T47D (cell line): ENCODE measurements around the gene CD83.
"Not testable (repeated sequence)": the region's sequence is repeated elsewhere in the genome, so short reads cannot be mapped to it uniquely, and the experiment has no call there.

ENCODE experiments used
- DNase-seq, 2 experiments: peaks; one replicate each; pipeline versions ENCODE4 v3.0.0 to v3.0.0-alpha.2; 2011 to 2012; ENCODE audit warnings: low read depth in 1 of 2, low spot score in 1 of 2
- JUND ChIP-seq: IDR thresholded peaks from 2 replicates; pipeline ENCODE4 v1.6.1; 2012; ENCODE audit warnings: low read depth
- in situ Hi-C: cut with HindIII; loops from 2 replicates; pipeline ENCODE4 v1.10.0; 2016; ENCODE audit warnings: low sequenced_read_pairs, low pct_unique_long_range_greater_than_20kb

The CD83 gene, protein sequence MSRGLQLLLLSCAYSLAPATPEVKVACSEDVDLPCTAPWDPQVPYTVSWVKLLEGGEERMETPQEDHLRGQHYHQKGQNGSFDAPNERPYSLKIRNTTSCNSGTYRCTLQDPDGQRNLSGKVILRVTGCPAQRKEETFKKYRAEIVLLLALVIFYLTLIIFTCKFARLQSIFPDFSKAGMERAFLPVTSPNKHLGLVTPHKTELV

DNA sequence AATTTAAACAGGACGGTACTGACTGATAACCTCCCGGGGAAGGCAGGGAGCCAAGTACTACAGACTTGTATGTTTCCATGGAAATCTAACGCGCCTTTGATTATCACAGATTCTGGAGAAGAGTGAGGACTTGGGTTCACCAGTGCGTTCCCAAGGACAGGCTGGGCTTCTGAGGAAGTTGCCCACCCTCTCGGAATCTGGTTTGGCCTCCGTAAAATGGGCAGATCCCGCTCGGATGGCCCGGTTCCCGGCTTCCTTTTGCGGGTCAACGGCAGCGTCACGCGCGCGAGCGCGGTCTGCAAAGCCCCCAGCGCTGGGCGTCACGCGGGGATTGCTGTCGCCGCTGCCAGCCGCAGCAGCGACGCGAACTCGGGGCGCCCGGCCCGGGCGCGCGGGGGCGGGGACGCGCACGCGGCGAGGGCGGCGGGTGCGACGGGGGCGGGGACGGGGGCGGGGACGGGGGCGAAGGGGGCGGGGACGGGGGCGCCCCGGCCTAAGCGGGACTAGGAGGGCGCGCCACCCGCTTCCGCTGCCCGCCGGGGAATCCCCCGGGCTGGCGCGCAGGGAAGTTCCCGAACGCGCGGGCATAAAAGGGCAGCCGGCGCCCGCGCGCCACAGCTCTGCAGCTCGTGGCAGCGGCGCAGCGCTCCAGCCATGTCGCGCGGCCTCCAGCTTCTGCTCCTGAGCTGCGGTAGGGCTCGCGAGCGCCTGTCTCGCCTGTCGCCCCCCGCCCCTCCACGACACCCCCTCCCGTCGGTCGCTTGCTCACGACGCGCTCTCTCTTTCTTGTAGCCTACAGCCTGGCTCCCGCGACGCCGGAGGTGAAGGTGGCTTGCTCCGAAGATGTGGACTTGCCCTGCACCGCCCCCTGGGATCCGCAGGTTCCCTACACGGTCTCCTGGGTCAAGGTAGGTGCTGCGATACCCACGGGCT is at the start of gene CD83:
CD83 (plus strand) TSS at position 615 of the 933 bp plus-strand sequence; CDS start at position 655, 40 bp downstream.
- DNase-seq: peak; percentile 63 to 79
- TF ChIP-seq JUND: no peak
- in situ Hi-C loops: no loop called here

DNA sequence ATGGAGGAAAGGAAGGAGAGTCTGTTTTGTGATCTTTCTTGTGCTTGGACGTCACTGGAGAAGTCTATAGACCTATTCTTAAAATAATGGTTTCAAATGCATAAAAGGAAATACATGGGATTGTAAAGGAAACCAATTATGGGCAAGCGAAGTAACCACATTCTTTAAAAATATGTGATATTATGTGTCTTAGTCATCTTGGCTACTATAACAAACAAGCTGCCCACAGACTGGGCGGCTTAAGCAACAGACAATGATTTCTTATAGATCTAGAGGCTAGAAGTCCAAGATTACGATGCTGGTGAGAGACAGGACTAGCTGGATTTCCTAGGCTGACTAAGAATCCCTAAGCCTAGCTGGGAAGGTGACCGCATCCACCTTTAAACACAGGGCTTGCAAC is 49.4 kb upstream of the CD83 start:
- in situ Hi-C loops: no loop called here
- no peak for DNase-seq
- TF ChIP-seq JUND: no peak

DNA sequence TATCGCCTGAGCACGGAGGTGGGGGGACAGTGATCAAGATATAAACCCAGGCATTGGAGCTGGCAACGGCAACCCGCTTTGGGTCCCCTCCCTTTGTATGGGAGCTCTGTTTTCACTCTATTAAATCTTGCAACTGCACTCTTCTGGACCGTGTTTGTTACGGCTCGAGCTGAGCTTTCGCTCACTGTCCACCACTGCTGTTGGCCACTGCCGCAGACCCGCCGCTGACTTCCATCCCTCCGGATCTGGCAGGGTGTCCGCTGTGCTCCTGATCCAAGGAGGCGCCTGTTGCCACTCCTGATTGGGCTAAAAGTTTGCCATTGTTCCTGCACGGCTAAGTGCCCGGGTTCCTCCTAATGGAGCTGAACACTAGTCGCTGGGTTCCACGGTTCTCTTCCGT is 48.9 kb upstream of the CD83 start:
- in situ Hi-C loops: no loop called here
- DNase-seq: no peak
- no peak for TF ChIP-seq JUND

DNA sequence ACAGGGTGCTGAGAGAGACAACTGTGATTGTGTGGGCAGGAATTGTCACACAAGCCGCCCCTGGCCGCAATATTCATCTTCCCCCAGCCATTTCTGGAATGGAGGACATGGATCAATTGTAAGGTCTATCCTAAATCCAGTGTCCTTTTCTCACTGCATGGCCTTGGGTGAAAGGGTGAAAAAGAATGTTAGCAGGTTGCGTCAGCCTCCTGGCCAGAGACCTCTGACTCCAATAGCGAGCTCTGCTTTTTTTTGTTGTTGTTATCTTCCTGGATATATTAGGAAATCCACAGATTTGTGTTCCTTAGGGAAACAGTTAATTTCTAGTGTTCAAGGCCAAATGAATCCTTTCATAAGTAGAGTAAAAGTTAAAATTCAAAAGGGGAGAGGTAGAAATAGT is 47.1 kb upstream of the CD83 start:
- TF ChIP-seq JUND: no peak
- no peak for DNase-seq
- in situ Hi-C loops: no loop called here

DNA sequence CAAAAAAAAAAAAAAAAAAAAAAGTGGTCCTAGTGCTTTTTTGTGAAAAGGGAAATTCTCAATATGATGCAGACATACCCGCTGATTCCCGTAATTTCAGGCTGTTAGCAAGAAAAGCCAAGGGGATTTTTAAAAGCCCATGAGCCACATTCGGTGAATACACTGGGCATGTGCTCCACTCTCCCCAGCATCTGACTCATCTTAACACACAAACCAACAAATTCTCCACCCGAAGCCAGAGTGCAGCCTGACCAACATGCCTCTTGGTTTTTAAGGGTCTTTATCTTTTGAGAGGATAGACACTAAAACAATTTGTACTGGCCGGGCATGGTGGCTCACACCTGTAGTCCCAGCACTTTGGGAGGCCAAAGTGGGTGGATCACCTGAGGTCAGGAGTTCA is 45.5 kb upstream of the CD83 start:
- DNase-seq: no peak
- in situ Hi-C loops: no loop called here
- TF ChIP-seq JUND: no peak

DNA sequence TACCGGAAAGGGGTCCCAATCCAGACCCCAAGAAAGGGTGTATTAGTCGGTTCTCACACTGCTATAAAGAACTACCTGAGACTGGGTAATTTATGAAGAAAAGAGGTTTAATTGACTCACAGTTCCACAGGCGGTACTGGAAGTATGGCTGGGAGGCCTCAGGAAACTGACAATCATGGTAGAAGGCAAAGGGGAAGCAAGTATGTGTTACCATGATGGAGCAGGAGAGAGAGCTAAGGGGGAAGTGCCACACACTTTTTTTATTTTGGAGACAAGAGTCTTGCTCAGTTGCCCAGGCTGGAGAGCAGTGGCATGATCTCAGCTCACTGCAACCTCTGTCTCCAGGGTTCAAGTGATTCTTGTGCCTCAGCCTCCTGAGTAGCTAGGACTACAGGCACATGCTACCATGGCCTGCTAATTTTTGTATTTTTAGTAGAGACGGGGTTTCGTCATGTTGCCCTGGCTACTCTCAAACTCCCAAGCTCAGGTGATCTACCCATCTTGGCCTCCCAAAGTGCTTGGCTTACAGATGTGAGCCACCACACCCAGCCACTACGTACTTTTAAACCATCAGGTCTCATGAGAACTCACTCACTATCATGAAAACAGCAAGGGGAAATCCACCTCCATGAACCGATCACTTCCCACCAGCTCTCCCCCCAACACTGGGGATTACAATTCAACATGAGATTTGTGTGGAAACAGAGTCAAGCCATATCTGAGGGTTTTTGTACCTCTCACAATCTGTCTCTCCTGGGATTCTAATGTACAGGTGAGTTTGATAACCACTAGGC is 43.8 kb upstream of the CD83 start:
- in situ Hi-C loops, DNase-seq: not testable (repeated sequence)

DNA sequence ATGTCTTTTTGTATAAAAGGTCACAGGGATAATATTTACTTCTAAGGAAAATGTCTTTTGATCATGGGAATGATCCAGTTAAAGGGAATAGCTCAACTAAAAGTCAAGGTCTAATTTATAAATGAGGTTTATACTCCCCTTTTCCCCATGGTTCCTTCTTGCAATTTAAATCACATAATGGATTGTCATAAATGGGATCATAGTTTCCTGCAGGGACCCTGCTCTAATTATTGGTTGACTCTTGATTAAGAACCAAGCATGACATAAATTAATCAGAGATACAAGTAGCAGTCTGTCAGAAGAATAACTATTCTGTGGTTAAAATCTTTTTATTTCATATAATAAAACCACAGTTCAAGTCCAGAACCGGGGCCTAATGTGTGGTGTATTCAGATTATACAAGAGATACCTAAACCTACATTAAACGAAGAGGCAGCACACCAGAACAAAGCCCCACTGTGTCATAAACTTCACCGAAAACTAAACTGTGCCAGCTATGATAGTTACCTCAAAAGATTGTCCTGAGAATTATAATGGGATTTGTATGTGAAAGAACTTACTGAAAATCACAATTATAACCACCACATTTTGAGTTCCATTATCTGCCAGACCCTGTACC is 43.0 kb upstream of the CD83 start:
- no peak for DNase-seq
- in situ Hi-C loops: no loop called here
- no peak for TF ChIP-seq JUND

DNA sequence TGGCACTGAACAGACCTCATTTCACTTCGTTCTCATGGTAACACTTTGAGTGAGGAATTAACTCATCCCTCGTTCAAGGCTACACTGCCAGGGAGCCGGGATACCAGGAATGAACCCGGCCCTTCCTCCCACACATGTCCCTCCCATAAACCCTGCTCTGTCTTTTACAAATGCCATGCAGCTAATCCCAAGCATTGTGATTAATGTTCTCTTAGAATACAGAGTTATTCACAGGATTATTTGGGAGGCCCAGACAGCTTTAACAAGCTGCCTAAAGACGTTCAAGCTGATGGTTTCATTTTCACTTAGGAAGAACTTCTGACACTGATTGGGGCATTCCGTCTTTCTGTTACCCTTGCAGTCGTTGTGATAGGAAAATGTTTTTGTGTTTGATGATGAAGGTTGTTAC is 42.5 kb upstream of the CD83 start:
- in situ Hi-C loops: no loop called here
- TF ChIP-seq JUND: no peak
- peak in 1 of 2 experiments; percentile 7 for DNase-seq

DNA sequence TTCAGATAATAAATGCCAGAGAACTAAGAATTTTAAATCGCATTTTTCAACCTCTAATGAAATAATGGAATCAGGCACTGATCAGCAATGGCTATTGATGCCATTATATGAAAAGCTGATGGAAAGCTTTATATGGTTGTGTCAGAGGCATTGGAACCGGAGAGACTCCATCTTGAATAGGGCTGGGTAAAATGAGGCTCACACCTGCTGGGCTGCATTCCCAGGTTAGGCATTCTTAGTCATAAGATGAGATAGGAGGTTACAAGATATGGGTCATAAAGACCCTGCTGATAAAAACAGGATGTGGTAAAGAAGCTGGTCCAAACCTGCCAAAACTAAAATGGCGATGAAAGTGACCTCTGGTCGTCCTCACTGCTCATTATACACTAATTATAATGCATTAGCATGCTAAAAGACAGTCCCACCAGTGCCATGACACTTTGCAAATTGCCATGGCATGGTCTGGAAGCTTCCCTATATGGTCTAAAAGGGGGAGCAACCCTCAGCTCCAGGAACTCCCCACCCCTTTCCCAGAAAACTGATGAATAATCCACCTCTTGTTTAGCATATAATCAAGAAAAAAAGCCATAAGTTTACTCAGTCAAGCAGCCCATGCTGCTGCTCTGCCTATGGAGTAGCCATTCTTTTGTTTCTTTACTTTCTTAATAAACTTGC is 40.2 kb upstream of the CD83 start:
- no peak for TF ChIP-seq JUND
- in situ Hi-C loops: no loop called here
- DNase-seq: no peak

DNA sequence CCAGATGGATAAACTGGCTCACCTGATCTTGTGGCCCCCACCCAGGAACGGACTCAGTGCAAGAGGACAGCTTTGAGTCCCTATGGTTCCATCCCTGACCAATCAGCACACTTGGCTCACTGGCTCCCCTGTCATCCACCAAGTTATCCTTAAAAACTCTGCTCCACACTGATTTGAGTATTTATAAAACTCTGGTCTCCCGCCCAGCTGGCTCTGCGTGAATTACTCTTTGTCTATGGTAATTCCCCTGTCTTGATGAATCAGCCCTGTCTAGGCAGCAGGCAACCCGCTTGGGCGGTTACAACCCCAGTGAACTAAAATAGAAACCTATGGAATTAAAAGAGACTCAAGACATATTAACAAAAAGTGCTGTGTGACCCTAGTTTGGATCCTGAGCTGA is 38.1 kb upstream of the CD83 start:
- no peak for DNase-seq
- TF ChIP-seq JUND: no peak
- in situ Hi-C loops: no loop called here

DNA sequence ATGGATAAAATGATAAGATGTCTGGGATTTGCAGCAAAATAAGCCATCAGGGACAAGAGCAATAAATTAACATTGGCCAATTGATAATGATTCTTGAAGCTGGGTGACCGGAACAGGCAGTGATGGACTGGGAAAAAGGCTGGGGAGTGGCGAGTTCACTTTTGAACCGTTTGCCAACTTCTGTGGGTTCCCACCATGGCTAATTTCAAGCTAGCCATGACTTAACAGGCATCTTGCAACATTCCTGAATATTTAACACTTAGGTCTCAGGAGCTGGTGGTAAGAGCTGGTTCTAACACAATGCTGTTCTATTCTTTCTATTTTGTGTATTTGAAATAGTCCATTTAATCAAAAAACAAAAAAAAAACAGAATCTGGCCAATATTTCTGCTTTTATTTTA is 37.6 kb upstream of the CD83 start:
- DNase-seq: no peak
- no peak for TF ChIP-seq JUND
- in situ Hi-C loops: no loop called here

DNA sequence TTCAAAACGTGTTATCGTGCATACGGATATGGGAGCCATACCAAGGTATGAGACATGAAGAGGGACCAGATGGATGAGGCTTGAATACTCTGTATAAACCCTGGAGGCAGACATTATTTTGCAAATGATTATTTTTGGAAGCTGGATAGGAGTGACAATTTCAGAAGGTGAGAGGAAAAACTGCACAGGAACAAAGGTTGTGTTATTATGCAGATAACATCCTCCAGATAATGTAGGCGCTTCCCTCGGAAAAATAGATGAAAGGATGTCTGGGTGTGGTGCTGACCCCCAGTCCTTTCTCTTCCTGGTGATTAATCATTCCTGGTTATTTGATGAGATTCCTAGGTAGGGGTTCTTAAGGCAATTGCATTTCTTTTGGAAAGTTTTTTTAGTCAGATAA is 36.4 kb upstream of the CD83 start:
- no peak for TF ChIP-seq JUND
- in situ Hi-C loops: no loop called here
- no peak for DNase-seq
